PC-9 (cell line): ENCODE results near the gene DUSP7.

ENCODE experiments used
- CTCF ChIP-seq: fragments of 200-600 bp; sonication (generic); conservative IDR thresholded peaks from 2 replicates; pipeline ENCODE4 v1.6.1; 2017; ENCODE audit warnings: mixed run types, antibody characterized with exemption, mild to moderate bottlenecking, moderate library complexity
- EZH2 ChIP-seq: fragments of 200-600 bp; sonication (generic); IDR thresholded peaks from 2 replicates; pipeline ENCODE4 v1.8.0; 2017; ENCODE audit warnings: antibody characterized with exemption, low read depth

- TF ChIP-seq EZH2 (no peak), CTCF (no peak)
Measured at GRCh38 chr3:52088445-52089367, 32.3 kb upstream of the DUSP7 start.
